CD14-positive monocyte (primary cell): ENCODE data around the gene OR2G6. TPM values are rescaled to one million over a fixed set of nuclear protein-coding genes. Genes with fewer than 3 reads are reported as not detected.
A peak's percentile ranks its signal among the peaks of the same experiment; 100 is the strongest.

ENCODE experiments used
- DNase-seq, 3 donors: peaks; one replicate each; pipeline ENCODE4 v3.0.0-alpha.2; 2011 to 2022
- H2AFZ ChIP-seq: 2 replicates; pipeline ENCODE4 v1.6.0; 2012; ENCODE audit warnings: mild to moderate bottlenecking, low read depth, low read length, inconsistent platforms; ENCODE audit not compliant: insufficient read depth, poor library complexity, severe bottlenecking
- H3K27ac ChIP-seq, 2 donors: 1 replicate in 1 of 2; 2 replicates in 1 of 2; pipeline ENCODE4 v1.5.1; 2012 to 2013; ENCODE audit warnings: low read length in 2 of 2, control low read depth in 1 of 2, inconsistent platforms in 1 of 2, low read depth in 1 of 2, mild to moderate bottlenecking in 1 of 2
- H3K27me3 ChIP-seq, 2 donors: one replicate each; pipeline versions ENCODE4 v1.6.0 to v1.6.1; 2011 to 2013; ENCODE audit warnings: low read length in 2 of 2; ENCODE audit not compliant: control insufficient read depth in 2 of 2, insufficient read depth in 2 of 2
- H3K36me3 ChIP-seq, 2 donors: replicated peaks in 1 of 2; 1 replicate in 1 of 2; 2 replicates in 1 of 2; pipeline versions ENCODE4 v1.5.1 to v1.6.1; 2012 to 2013; ENCODE audit warnings: low read length in 2 of 2, control low read depth in 1 of 2, inconsistent platforms in 1 of 2, mild to moderate bottlenecking in 1 of 2; ENCODE audit not compliant: insufficient read depth in 2 of 2, control insufficient read depth in 1 of 2
- H3K4me1 ChIP-seq, 2 donors: 1 replicate in 1 of 2; 2 replicates in 1 of 2; pipeline versions ENCODE4 v1.5.1 to v1.6.1; 2012 to 2013; ENCODE audit warnings: low read length in 2 of 2, control low read depth in 1 of 2, inconsistent platforms in 1 of 2, mild to moderate bottlenecking in 1 of 2, moderate library complexity in 1 of 2; ENCODE audit not compliant: insufficient read depth in 2 of 2, control insufficient read depth in 1 of 2
- H3K4me2 ChIP-seq: replicated peaks from 2 replicates; pipeline ENCODE3; 2012; ENCODE audit warnings: low read length, moderate library complexity, mild to moderate bottlenecking; ENCODE audit not compliant: poor library complexity, severe bottlenecking; ENCODE audit errors: extremely low read depth
- H3K4me3 ChIP-seq, 3 experiments: fragments of 200-600 bp in 1 of 3; sonication (generic) in 1 of 3; replicated peaks in 1 of 3; 1 replicate in 2 of 3; 2 replicates in 1 of 3; pipeline ENCODE4 v1.5.1; 2011 to 2013; ENCODE audit warnings: low read length in 3 of 3, mild to moderate bottlenecking in 3 of 3, control low read depth in 2 of 3, low read depth in 2 of 3, inconsistent platforms in 1 of 3, moderate library complexity in 1 of 3
- H3K79me2 ChIP-seq: 2 replicates; pipeline ENCODE4 v1.6.0; 2012; ENCODE audit warnings: mild to moderate bottlenecking, control low read depth, inconsistent platforms, low read length, moderate library complexity; ENCODE audit not compliant: insufficient read depth
- H3K9ac ChIP-seq: 2 replicates; pipeline ENCODE4 v1.6.0; 2017; ENCODE audit warnings: low read length, mild to moderate bottlenecking; ENCODE audit not compliant: insufficient read depth, poor library complexity, severe bottlenecking
- H3K9me3 ChIP-seq, 2 donors: replicated peaks in 1 of 2; 1 replicate in 1 of 2; 2 replicates in 1 of 2; pipeline versions ENCODE4 v1.5.1 to v1.6.1; 2012 to 2013; ENCODE audit warnings: low read length in 2 of 2, control low read depth in 1 of 2; ENCODE audit not compliant: control insufficient read depth in 1 of 2, insufficient read depth in 1 of 2
- H4K20me1 ChIP-seq: 2 replicates; pipeline ENCODE4 v1.6.0; 2012; ENCODE audit warnings: mild to moderate bottlenecking, low read length, control low read depth, moderate library complexity; ENCODE audit not compliant: insufficient read depth
- H3K27ac Mint-ChIP-seq, 7 donors: one replicate each; pipeline ENCODE4 v1.8.0; 2020; ENCODE audit warnings: mild to moderate bottlenecking in 7 of 7, mixed read lengths in 7 of 7, moderate library complexity in 6 of 7, inconsistent platforms in 2 of 7
- H3K27me3 Mint-ChIP-seq, 3 donors: one replicate each; pipeline ENCODE4 v1.8.0; 2021 to 2022; ENCODE audit warnings: low read depth in 3 of 3, mild to moderate bottlenecking in 3 of 3, mixed read lengths in 3 of 3, moderate library complexity in 3 of 3, inconsistent platforms in 1 of 3
- H3K36me3 Mint-ChIP-seq, 2 donors: one replicate each; pipeline ENCODE4 v1.8.0; 2020; ENCODE audit warnings: mixed read lengths in 2 of 2, inconsistent platforms in 1 of 2, mild to moderate bottlenecking in 1 of 2
- H3K4me1 Mint-ChIP-seq: one replicate; pipeline ENCODE4 v1.8.0; 2020; ENCODE audit warnings: mild to moderate bottlenecking, mixed read lengths
- H3K4me3 Mint-ChIP-seq, 2 donors: one replicate each; pipeline ENCODE4 v1.8.0; 2020; ENCODE audit warnings: mild to moderate bottlenecking in 2 of 2, mixed read lengths in 2 of 2, moderate library complexity in 1 of 2
- H3K9me3 Mint-ChIP-seq, 7 donors: one replicate each; pipeline ENCODE4 v1.8.0; 2020 to 2022; ENCODE audit warnings: mixed read lengths in 7 of 7, mild to moderate bottlenecking in 6 of 7, moderate library complexity in 6 of 7, inconsistent platforms in 2 of 7
- CTCF ChIP-seq: fragments of 200-600 bp; IDR thresholded peaks from one replicate; pipeline ENCODE4 v1.8.0; 2022; ENCODE audit warnings: antibody characterized with exemption, mild to moderate bottlenecking
- WGBS: methylation state at CpG from one replicate; pipeline ENCODE4 v1.1.5; 2013; ENCODE audit warnings: missing lambda C conversion rate; ENCODE audit not compliant: insufficient coverage; 5-methylcytosine and 5-hydroxymethylcytosine counted together
- intact Hi-C, 2 donors: fragments of 100-400 bp; cut with micrococcal nuclease; formaldehyde crosslinking; loops; one replicate each; pipeline versions ENCODE4 v1.15.0 to v1.15.1; 2023
- polyA plus RNA-seq, 3 donors: library from polyadenylated mRNA; depleted of rRNA in 1 of 3; unstranded in 2 of 3; stranded (reverse) in 1 of 3; fragments of 300-500 nt in 2 of 3; fragments of >200 nt in 1 of 3; fragmentation: Illumina TruSeq in 2 of 3; gene quantifications; 1 replicate in 2 of 3; 2 replicates in 1 of 3; pipeline ENCODE4 v1.2.3, GENCODE V29; 2012 to 2021

Gene OR2G6
- polyA plus RNA-seq, 3 donors: not detected

GRCh38 chr1:248576260-248576980, 68.5 kb downstream of the OR2G6 start:
- no peaks in the 10 kb centered on the region for H4K20me1 ChIP-seq
- H3K4me2 ChIP-seq: peak overlapping the region; percentile 25
- Mint-ChIP-seq H3K9me3 (peaks cover 0 to 2% (median 0%) of the 10 kb centered on the region in 7 donors), H3K4me1 (peaks cover 16% of the 10 kb centered on the region), H3K4me3 (peak overlapping the region in 1 of 2 donors; percentile 64), H3K36me3 (no peaks in the 10 kb centered on the region), H3K27ac (peak overlapping the region in 6 of 7 donors; percentile 44 to 87 (median 66)), H3K27me3 (no peaks in the 10 kb centered on the region)
- H2AFZ ChIP-seq: no peak overlapping the region
- intact Hi-C loops: no loop called here
- no peaks in the 10 kb centered on the region for H3K79me2 ChIP-seq
- TF ChIP-seq CTCF: no peak
- H3K27ac ChIP-seq: no peak overlapping the region
- H3K9me3 ChIP-seq: no peaks in the 10 kb centered on the region
- no peaks in the 10 kb centered on the region for H3K36me3 ChIP-seq
- no peak overlapping the region for H3K9ac ChIP-seq
- 40% methylated on average over 1 of the region's 9 CpGs for WGBS
- no peaks in the 10 kb centered on the region for H3K27me3 ChIP-seq
- DNase-seq: peak; percentile 6 to 56 (median 24)
- peak overlapping the region in 1 of 3 experiments; percentile 42 for H3K4me3 ChIP-seq
- peaks cover 13 to 26% of the 10 kb centered on the region in 2 donors for H3K4me1 ChIP-seq

Other genes starting within 250 kb of the OR2G6 start
- not detected for gene OR2T33, start 230.1 kb upstream of the OR2G6 start, polyA plus RNA-seq
- gene OR2T12, start 204.6 kb upstream of the OR2G6 start, polyA plus RNA-seq: not detected
- gene OR2M7, start 183.5 kb upstream of the OR2G6 start, polyA plus RNA-seq: not detected
- not detected for gene OR14C36, start 159.3 kb upstream of the OR2G6 start, polyA plus RNA-seq
- not detected for gene OR2T4, start 146.4 kb upstream of the OR2G6 start, polyA plus RNA-seq
- not detected for gene OR2T6, start 132.3 kb upstream of the OR2G6 start, polyA plus RNA-seq
- gene OR2T1, start 105.0 kb upstream of the OR2G6 start, polyA plus RNA-seq: not detected
- not detected for gene OR2T2, start 62.4 kb upstream of the OR2G6 start, polyA plus RNA-seq
- under 1 TPM in 1 of 3 donors, not detected in 2; 0.08 TPM for gene OR2T3, start 34.7 kb upstream of the OR2G6 start, polyA plus RNA-seq
- gene OR2T5, start 19.5 kb upstream of the OR2G6 start, polyA plus RNA-seq: not detected
- not detected for gene OR2T29, start 54.7 kb downstream of the OR2G6 start, polyA plus RNA-seq
- not detected for gene OR2T34, start 66.7 kb downstream of the OR2G6 start, polyA plus RNA-seq
- gene OR2T10, start 89.6 kb downstream of the OR2G6 start, polyA plus RNA-seq: not detected
- not detected for gene OR2T11, start 127.0 kb downstream of the OR2G6 start, polyA plus RNA-seq
- not detected for gene OR2T35, start 137.2 kb downstream of the OR2G6 start, polyA plus RNA-seq
- gene OR2T27, start 147.5 kb downstream of the OR2G6 start, polyA plus RNA-seq: not detected
- not detected for gene OR14I1, start 194.7 kb downstream of the OR2G6 start, polyA plus RNA-seq
- under 1 TPM in 1 of 3 donors, not detected in 2; 0.17 TPM for gene LYPD8, start 247.7 kb downstream of the OR2G6 start, polyA plus RNA-seq